ENCODE results near the gene LAPTM5. TPM values are rescaled to one million over a fixed set of nuclear protein-coding genes. Genes with fewer than 3 reads are reported as not detected.

The LAPTM5 gene
- total RNA-seq, 1 donor from 2014 or later, result 3.1 TPM

- H3K36me3 ChIP-seq (ENCODE audit: control insufficient read depth, insufficient read depth, low read length), result no peaks in the 10 kb centered on the region
- no peak for DNase-seq (ENCODE audit: low read depth)
- TF ChIP-seq, protein P1, sequence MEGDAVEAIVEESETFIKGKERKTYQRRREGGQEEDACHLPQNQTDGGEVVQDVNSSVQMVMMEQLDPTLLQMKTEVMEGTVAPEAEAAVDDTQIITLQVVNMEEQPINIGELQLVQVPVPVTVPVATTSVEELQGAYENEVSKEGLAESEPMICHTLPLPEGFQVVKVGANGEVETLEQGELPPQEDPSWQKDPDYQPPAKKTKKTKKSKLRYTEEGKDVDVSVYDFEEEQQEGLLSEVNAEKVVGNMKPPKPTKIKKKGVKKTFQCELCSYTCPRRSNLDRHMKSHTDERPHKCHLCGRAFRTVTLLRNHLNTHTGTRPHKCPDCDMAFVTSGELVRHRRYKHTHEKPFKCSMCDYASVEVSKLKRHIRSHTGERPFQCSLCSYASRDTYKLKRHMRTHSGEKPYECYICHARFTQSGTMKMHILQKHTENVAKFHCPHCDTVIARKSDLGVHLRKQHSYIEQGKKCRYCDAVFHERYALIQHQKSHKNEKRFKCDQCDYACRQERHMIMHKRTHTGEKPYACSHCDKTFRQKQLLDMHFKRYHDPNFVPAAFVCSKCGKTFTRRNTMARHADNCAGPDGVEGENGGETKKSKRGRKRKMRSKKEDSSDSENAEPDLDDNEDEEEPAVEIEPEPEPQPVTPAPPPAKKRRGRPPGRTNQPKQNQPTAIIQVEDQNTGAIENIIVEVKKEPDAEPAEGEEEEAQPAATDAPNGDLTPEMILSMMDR (IDR thresholded peaks at IDR 0.05; ENCODE audit: insufficient read depth, low read length, poor library complexity, severe bottlenecking), result no peak
- H3K4me3 ChIP-seq (ENCODE audit: low read depth, low read length), result no peak overlapping the region
- H3K27me3 ChIP-seq (ENCODE audit: control insufficient read depth, insufficient read depth, low read length), result no peaks in the 10 kb centered on the region
Observed at GRCh38 chr1:30764396-30764795, 6.8 kb upstream of the LAPTM5 start.

DNA sequence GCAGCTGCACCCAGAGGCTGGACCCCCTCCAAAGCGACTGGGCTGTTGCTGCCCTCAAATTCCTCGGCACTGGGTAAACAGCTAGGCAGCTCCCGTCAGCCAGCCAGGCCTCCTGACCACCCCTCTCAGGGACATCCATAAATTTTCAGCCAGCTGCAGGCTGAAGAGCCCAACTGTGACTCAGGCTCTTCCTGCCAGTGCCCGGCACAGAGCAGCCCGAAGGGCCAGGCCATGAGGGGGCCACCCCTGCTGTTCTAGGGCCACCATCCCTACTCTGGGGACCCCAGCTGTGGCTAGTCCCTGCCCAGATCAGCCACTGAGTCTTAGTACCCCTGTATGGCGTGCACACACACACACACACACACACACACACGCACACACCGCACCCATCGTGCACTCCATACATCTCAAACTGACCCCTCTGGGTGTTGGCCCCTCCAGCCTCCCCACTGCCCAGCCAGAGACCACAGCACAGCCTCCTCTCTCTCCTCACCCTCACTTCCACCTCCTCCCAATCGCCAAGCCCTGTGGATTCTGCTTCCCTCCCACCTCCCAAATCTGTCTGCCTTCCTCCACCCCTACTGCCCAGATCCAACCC is 6.2 kb upstream of the LAPTM5 start:
- no peak overlapping the region for H3K4me3 ChIP-seq (ENCODE audit: low read depth, low read length)
- DNase-seq (ENCODE audit: low read depth), result peak; percentile 25
- no peaks in the 10 kb centered on the region for H3K36me3 ChIP-seq (ENCODE audit: control insufficient read depth, insufficient read depth, low read length)
- H3K27me3 ChIP-seq (ENCODE audit: control insufficient read depth, insufficient read depth, low read length), result no peaks in the 10 kb centered on the region
- TF ChIP-seq, protein P1 (IDR thresholded peaks at IDR 0.05; ENCODE audit: insufficient read depth, low read length, poor library complexity, severe bottlenecking), result no peak

- TF ChIP-seq, protein P1 (IDR thresholded peaks at IDR 0.05; ENCODE audit: insufficient read depth, low read length, poor library complexity, severe bottlenecking), result no peak
- DNase-seq (ENCODE audit: low read depth), result no peak
- H3K27me3 ChIP-seq (ENCODE audit: control insufficient read depth, insufficient read depth, low read length), result no peaks in the 10 kb centered on the region
- H3K36me3 ChIP-seq (ENCODE audit: control insufficient read depth, insufficient read depth, low read length), result no peaks in the 10 kb centered on the region
- H3K4me3 ChIP-seq (ENCODE audit: low read depth, low read length), result no peak overlapping the region
Observed at GRCh38 chr1:30762930-30763650, 5.5 kb upstream of the LAPTM5 start.

- DNase-seq (ENCODE audit: low read depth), result no peak
- Histone ChIP-seq H3K27me3 (ENCODE audit: control insufficient read depth, insufficient read depth, low read length) (no peaks in the 10 kb centered on the region), H3K4me3 (ENCODE audit: low read depth, low read length) (no peak overlapping the region), H3K36me3 (ENCODE audit: control insufficient read depth, insufficient read depth, low read length) (no peaks in the 10 kb centered on the region)
- TF ChIP-seq, protein P1 (IDR thresholded peaks at IDR 0.05; ENCODE audit: insufficient read depth, low read length, poor library complexity, severe bottlenecking), result no peak
Observed at GRCh38 chr1:30762152-30762929, 4.8 kb upstream of the LAPTM5 start.

- Histone ChIP-seq H3K4me3 (ENCODE audit: low read depth, low read length) (no peak overlapping the region), H3K36me3 (ENCODE audit: control insufficient read depth, insufficient read depth, low read length) (no peaks in the 10 kb centered on the region), H3K27me3 (ENCODE audit: control insufficient read depth, insufficient read depth, low read length) (no peaks in the 10 kb centered on the region)
- DNase-seq (ENCODE audit: low read depth), result no peak
- TF ChIP-seq, protein P1 (IDR thresholded peaks at IDR 0.05; ENCODE audit: insufficient read depth, low read length, poor library complexity, severe bottlenecking), result no peak
Observed at GRCh38 chr1:30761381-30762151, 4.0 kb upstream of the LAPTM5 start.

Measured in kidney epithelial cell (primary cell).